Fibroblast of villous mesenchyme (primary cell): Measurements from ENCODE around the gene PLXND1. TPM values are rescaled to one million over a fixed set of nuclear protein-coding genes. Genes with fewer than 3 reads are reported as not detected.

Source experiments
- DNase-seq: peaks from one replicate; pipeline ENCODE4 v3.0.0-alpha.2; 2010; ENCODE audit warnings: low read depth
- H3K4me3 ChIP-seq: 2 replicates; pipeline ENCODE4 v1.5.1; 2011; ENCODE audit warnings: low read depth, mild to moderate bottlenecking, low read length
- CTCF ChIP-seq: IDR thresholded peaks from 2 replicates; pipeline ENCODE4 v1.5.1; 2012; ENCODE audit warnings: low read depth, mild to moderate bottlenecking, low read length; ENCODE audit not compliant: insufficient read depth
- total RNA-seq: library from RNA; depleted of rRNA; stranded (reverse); fragments of >200 nt; gene quantifications from 2 replicates; pipeline ENCODE4 v1.2.3, GENCODE V29; 2012

PLXND1 gene
- total RNA-seq, 1 donor = 97.2 TPM

GRCh38 chr3:129533406-129533805, 73.1 kb downstream of the PLXND1 start:
- no peak for DNase-seq
- TF ChIP-seq CTCF = no peak
- H3K4me3 ChIP-seq = no peak overlapping the region

- TF ChIP-seq CTCF = no peak
- no peak overlapping the region for H3K4me3 ChIP-seq
- DNase-seq = no peak
Observed at GRCh38 chr3:129532261-129532660, 74.2 kb downstream of the PLXND1 start.

GRCh38 chr3:129531699-129532098, 74.8 kb downstream of the PLXND1 start:
- TF ChIP-seq CTCF = no peak
- DNase-seq = no peak

GRCh38 chr3:129530821-129531220, 75.7 kb downstream of the PLXND1 start:
- no peak for TF ChIP-seq CTCF
- H3K4me3 ChIP-seq = no peak overlapping the region
- no peak for DNase-seq

More at GRCh38 chr3:129531699-129532098, 74.8 kb downstream of the PLXND1 start:
- H3K4me3 ChIP-seq = no peak overlapping the region

- TF ChIP-seq CTCF = no peak
- no peak overlapping the region for H3K4me3 ChIP-seq
- peak; percentile 30 for DNase-seq
Observed at GRCh38 chr3:129530251-129530791, 76.2 kb downstream of the PLXND1 start.

- no peak for DNase-seq
- H3K4me3 ChIP-seq = no peak overlapping the region
- no peak for TF ChIP-seq CTCF
Observed at GRCh38 chr3:129529436-129530210, 76.9 kb downstream of the PLXND1 start.
